H1 (cell line): ENCODE results near the gene RELB. TPM values are rescaled to one million over a fixed set of nuclear protein-coding genes. Genes with fewer than 3 reads are reported as not detected.

ENCODE experiments used
- CTCF ChIA-PET: fragments of 300-600 bp; sonication (Branson Sonifier 250); formaldehyde crosslinking; loops from one replicate; lab custom pipeline; 2021; ENCODE audit not compliant: partially characterized antibody; lab: Charles Lee
- POLR2A ChIA-PET: fragments of 300-600 bp; sonication (Branson Sonifier 250); formaldehyde crosslinking; loops from one replicate; lab custom pipeline; 2021; ENCODE audit warnings: inconsistent platforms; ENCODE audit not compliant: partially characterized antibody; lab: Charles Lee
- DNase-seq, 2 experiments: peaks; one replicate each; pipeline versions ENCODE4 v3.0.0 to v3.0.0-alpha.2; 2010 to 2022; ENCODE audit warnings: low spot score in 2 of 2, low read depth in 1 of 2, mixed read lengths in 1 of 2
- FAIRE-seq: peaks from 2 replicates; lab custom pipeline; 2011; peaks lifted over from hg19 to GRCh38; lab: Jason Lieb, UNC
- H2AFZ ChIP-seq: 2 replicates; pipeline ENCODE4 v1.8.1; 2012; ENCODE audit warnings: low read length, inconsistent platforms
- H2AK5ac ChIP-seq: 2 replicates; pipeline ENCODE4 v1.6.1; 2013; ENCODE audit warnings: low read depth, low read length
- H2BK120ac ChIP-seq: replicated peaks from 2 replicates; pipeline ENCODE3; 2013; ENCODE audit warnings: low read depth, low read length, inconsistent platforms
- H2BK12ac ChIP-seq: 2 replicates; pipeline ENCODE4 v1.6.1; 2013; ENCODE audit warnings: low read depth, low read length
- H2BK15ac ChIP-seq: 2 replicates; pipeline ENCODE4 v1.6.1; 2013; ENCODE audit warnings: low read length
- H2BK20ac ChIP-seq: 2 replicates; pipeline ENCODE4 v1.6.1; 2013; ENCODE audit warnings: low read length
- H2BK5ac ChIP-seq: 2 replicates; pipeline ENCODE4 v1.6.1; 2013; ENCODE audit warnings: low read depth, low read length
- H3K14ac ChIP-seq: 2 replicates; pipeline ENCODE4 v1.6.1; 2013; ENCODE audit warnings: inconsistent platforms; ENCODE audit not compliant: insufficient read length
- H3K18ac ChIP-seq: 2 replicates; pipeline ENCODE4 v1.6.1; 2013; ENCODE audit warnings: low read length; ENCODE audit errors: extremely low read depth
- H3K23ac ChIP-seq: 2 replicates; pipeline ENCODE4 v1.6.1; 2013; ENCODE audit warnings: inconsistent platforms; ENCODE audit not compliant: insufficient read length
- H3K23me2 ChIP-seq: 2 replicates; pipeline ENCODE4 v1.6.1; 2013; ENCODE audit warnings: low read depth, low read length
- H3K27ac ChIP-seq: 2 replicates; pipeline ENCODE4 v1.6.1; 2011; ENCODE audit warnings: low read depth, low read length, inconsistent platforms
- H3K27me3 ChIP-seq, 4 experiments: replicated peaks in 1 of 4; 1 replicate in 1 of 4; 2 replicates in 3 of 4; pipeline versions ENCODE4 v1.6.1 to v1.8.1; 2011 to 2013; ENCODE audit warnings: low read length in 3 of 4, mild to moderate bottlenecking in 3 of 4, inconsistent platforms in 2 of 4, mixed read lengths in 2 of 4, moderate library complexity in 1 of 4; ENCODE audit not compliant: control insufficient read depth in 3 of 4, insufficient read depth in 3 of 4; ENCODE audit errors: extremely low read depth in 1 of 4
- H3K36me3 ChIP-seq, 4 experiments: 2 replicates each; pipeline versions ENCODE4 v1.6.1 to v1.8.1; 2011 to 2013; ENCODE audit warnings: mild to moderate bottlenecking in 4 of 4, low read length in 3 of 4, moderate library complexity in 2 of 4, control low read depth in 1 of 4, inconsistent platforms in 1 of 4; ENCODE audit not compliant: insufficient read depth in 4 of 4, control insufficient read depth in 2 of 4
- H3K4ac ChIP-seq: replicated peaks from 2 replicates; pipeline ENCODE3; 2013; ENCODE audit warnings: low read length, low read depth, mixed read lengths, inconsistent platforms; ENCODE audit not compliant: insufficient read length
- H3K4me1 ChIP-seq, 4 experiments: replicated peaks in 1 of 4; 1 replicate in 1 of 4; 2 replicates in 3 of 4; pipeline versions ENCODE4 v1.6.1 to v1.8.1; 2011 to 2013; ENCODE audit warnings: low read length in 3 of 4, inconsistent platforms in 2 of 4, mixed read lengths in 1 of 4; ENCODE audit not compliant: insufficient read depth in 4 of 4, control insufficient read depth in 3 of 4
- H3K4me2 ChIP-seq, 2 experiments: 2 replicates each; pipeline versions ENCODE4 v1.6.1 to v1.8.1; 2011 to 2013; ENCODE audit warnings: low read depth in 2 of 2, low read length in 2 of 2, control low read depth in 1 of 2, inconsistent platforms in 1 of 2, mild to moderate bottlenecking in 1 of 2; ENCODE audit not compliant: insufficient read depth in 1 of 2
- H3K4me3 ChIP-seq, 4 experiments: fragments of 200-600, 300-600 bp in 1 of 4; sonication (generic), shearing (Covaris generic), sonication (Bioruptor Twin) in 1 of 4; 2 replicates each; pipeline versions ENCODE4 v1.5.1 to v1.8.1; 2011 to 2016; ENCODE audit warnings: low read length in 4 of 4, low read depth in 3 of 4, control low read depth in 2 of 4, inconsistent platforms in 2 of 4, mild to moderate bottlenecking in 2 of 4, mixed read lengths in 1 of 4, moderate library complexity in 1 of 4; ENCODE audit not compliant: insufficient read depth in 2 of 4; ENCODE audit errors: extremely low read depth in 1 of 4
- H3K56ac ChIP-seq: replicated peaks from 2 replicates; pipeline ENCODE3; 2013; ENCODE audit warnings: low read depth, mild to moderate bottlenecking, mixed read lengths, low read length, inconsistent platforms; ENCODE audit not compliant: insufficient read length
- H3K79me1 ChIP-seq: 2 replicates; pipeline ENCODE4 v1.6.1; 2013; ENCODE audit warnings: low read depth, low read length, control low read depth
- H3K79me2 ChIP-seq, 2 experiments: 2 replicates each; pipeline versions ENCODE4 v1.6.1 to v1.8.1; 2012 to 2013; ENCODE audit warnings: low read length in 2 of 2, mild to moderate bottlenecking in 2 of 2, inconsistent platforms in 1 of 2; ENCODE audit not compliant: insufficient read depth in 2 of 2, control insufficient read depth in 1 of 2
- H3K9ac ChIP-seq, 4 experiments: replicated peaks in 1 of 4; 1 replicate in 1 of 4; 2 replicates in 3 of 4; pipeline versions ENCODE4 v1.6.1 to v1.8.1; 2011 to 2013; ENCODE audit warnings: low read depth in 3 of 4, low read length in 3 of 4, control low read depth in 2 of 4, mild to moderate bottlenecking in 2 of 4, moderate library complexity in 2 of 4, inconsistent platforms in 1 of 4; ENCODE audit errors: extremely low read depth in 1 of 4
- H3K9me3 ChIP-seq, 2 experiments: 2 replicates each; pipeline versions ENCODE4 v1.6.1 to v1.8.1; 2012 to 2013; ENCODE audit warnings: mild to moderate bottlenecking in 2 of 2, moderate library complexity in 2 of 2, control low read depth in 1 of 2, inconsistent platforms in 1 of 2, low read depth in 1 of 2, low read length in 1 of 2, mixed read lengths in 1 of 2; ENCODE audit not compliant: insufficient read depth in 2 of 2
- H4K20me1 ChIP-seq, 2 experiments: replicated peaks in 1 of 2; 2 replicates each; pipeline versions ENCODE3 to v1.8.1; 2011 to 2013; ENCODE audit warnings: inconsistent platforms in 2 of 2, low read length in 2 of 2, mild to moderate bottlenecking in 1 of 2; ENCODE audit not compliant: insufficient read depth in 2 of 2, control insufficient read depth in 1 of 2
- H4K5ac ChIP-seq: 2 replicates; pipeline ENCODE4 v1.6.1; 2013; ENCODE audit warnings: low read length, low read depth, mixed read lengths, inconsistent platforms; ENCODE audit not compliant: insufficient read length
- H4K8ac ChIP-seq: 2 replicates; pipeline ENCODE4 v1.8.0; 2013; ENCODE audit warnings: mild to moderate bottlenecking, moderate library complexity, low read length, inconsistent platforms; ENCODE audit not compliant: insufficient read depth; ENCODE audit errors: extremely low read depth
- H4K91ac ChIP-seq: replicated peaks from 2 replicates; pipeline ENCODE3; 2013; ENCODE audit warnings: low read length, mixed read lengths, inconsistent platforms; ENCODE audit not compliant: insufficient read length
- ASH2L ChIP-seq: fragments of 200-600, 300-600 bp; sonication (generic); IDR thresholded peaks from one replicate; pipeline ENCODE4 v1.7.1; 2017; ENCODE audit warnings: low read length
- ATF2 ChIP-seq: IDR thresholded peaks from 2 replicates; pipeline ENCODE4 v1.6.1; 2012; ENCODE audit warnings: low read length, inconsistent platforms
- BCL11A ChIP-seq, 2 experiments: IDR thresholded peaks; one replicate each; pipeline ENCODE4 v1.6.1; 2011; ENCODE audit warnings: low read depth in 2 of 2, low read length in 2 of 2, mild to moderate bottlenecking in 2 of 2
- CTCF ChIP-seq, 3 experiments: IDR thresholded peaks; 1 replicate in 2 of 3; 2 replicates in 1 of 3; pipeline versions ENCODE4 v1.5.1 to v1.6.1; 2011; ENCODE audit warnings: low read length in 3 of 3, mild to moderate bottlenecking in 3 of 3, inconsistent platforms in 2 of 3, low read depth in 1 of 3, moderate library complexity in 1 of 3; ENCODE audit not compliant: insufficient read depth in 1 of 3; ENCODE audit errors: control extremely low read depth in 1 of 3
- RBBP5 ChIP-seq: IDR thresholded peaks from 2 replicates; pipeline ENCODE4 v1.7.1; 2012; ENCODE audit warnings: low read depth, mild to moderate bottlenecking, inconsistent platforms, low read length, moderate library complexity, borderline replicate concordance
- SIX5 ChIP-seq: IDR thresholded peaks from 2 replicates; pipeline ENCODE4 v1.6.1; 2011; ENCODE audit warnings: mild to moderate bottlenecking, low read depth, low read length
- TAF7 ChIP-seq: optimal IDR thresholded peaks from 2 replicates; pipeline ENCODE3; 2011; ENCODE audit warnings: low read depth, mild to moderate bottlenecking, inconsistent platforms, low read length, moderate library complexity, borderline replicate concordance
- YY1 ChIP-seq: IDR thresholded peaks from 2 replicates; pipeline ENCODE4 v1.6.1; 2011; ENCODE audit warnings: low read depth, mild to moderate bottlenecking, low read length
- WGBS, 2 experiments: shearing (Covaris generic) in 1 of 2; methylation state at CpG; one replicate each; pipeline versions ENCODE4 v1.1.6 to v1.1.7; 2013 to 2015; ENCODE audit warnings: low lambda C conversion rate in 2 of 2, mixed read lengths in 2 of 2, inconsistent platforms in 1 of 2, low coverage in 1 of 2, missing lambda C conversion rate in 1 of 2; ENCODE audit not compliant: insufficient replicate concordance in 2 of 2, insufficient coverage in 1 of 2, insufficient read length in 1 of 2; ENCODE audit errors: extremely low coverage in 1 of 2, missing lambda C conversion rate in 1 of 2; 5-methylcytosine and 5-hydroxymethylcytosine counted together
- polyA plus RNA-seq, 7 experiments: library from polyadenylated mRNA; depleted of rRNA in 3 of 7; stranded (reverse) in 5 of 7; unstranded in 2 of 7; fragments of >200 nt in 5 of 7; fragments of 200-250 nt in 2 of 7; gene quantifications; 1 replicate in 5 of 7; 2 replicates in 1 of 7; 4 replicates in 1 of 7; pipeline versions ENCODE4 v1.2.1 to v1.2.3, GENCODE V29; 2011 to 2013; ENCODE audit warnings: missing spikeins in 2 of 7, mixed read lengths in 2 of 7
- total RNA-seq: library from RNA; stranded (reverse); fragmentation: NEBNext Ultra II Directional; extraction: Animal tissue kit (Norgen Biotek cat#: 25700); gene quantifications from 2 replicates; pipeline ENCODE4 v1.2.1, GENCODE V29; 2021

Gene RELB
- total and polyA plus RNA-seq, 2 of the 8 experiments (the other 6 are each of a cell fraction or from before 2014, with no cell fraction given) = 10.0 to 13.1 TPM

- H3K79me2 ChIP-seq = no peaks in the 10 kb centered on the region; a peak in 1 of 4 replicates
- no peak for FAIRE-seq
- no peak overlapping the region for H2BK12ac ChIP-seq
- H3K36me3 ChIP-seq = peaks cover 13 to 51% (median 32%) of the 10 kb centered on the region in 4 experiments; a peak in 7 of 8 replicates
- TF ChIP-seq ATF2 = no peak
- TF ChIP-seq BCL11A (IDR thresholded peaks at IDR 0.05; ENCODE audit: low read depth in 2 of 2, low read length in 2 of 2) = no peak
- no peak for TF ChIP-seq SIX5
- no peak for TF ChIP-seq RBBP5
- no peak for TF ChIP-seq CTCF (IDR thresholded peaks at IDR 0.05; ENCODE audit: control extremely low read depth in 1 of 3, insufficient read depth in 1 of 3, low read depth in 1 of 3, low read length in 3 of 3)
- TF ChIP-seq YY1 = no peak
- no peak for TF ChIP-seq ASH2L
- TF ChIP-seq TAF7 = no peak
- no peaks in the 10 kb centered on the region for H3K27me3 ChIP-seq
- H4K8ac ChIP-seq = no peak overlapping the region
- H4K5ac ChIP-seq = no peak overlapping the region
- H3K4me2 ChIP-seq = no peak overlapping the region
- H3K4me1 ChIP-seq = no peaks in the 10 kb centered on the region
- H3K9ac ChIP-seq = no peak overlapping the region
- no peak overlapping the region for H3K14ac ChIP-seq
- no peak for DNase-seq
- 95% methylated on average over 21 of the region's 21 CpGs; no CpG with 5 or more reads in 1 of the 2 experiments for WGBS, 2 experiments
- H3K23ac ChIP-seq = no peak overlapping the region
- H3K4ac ChIP-seq = no peak overlapping the region
- no peak overlapping the region for H2BK20ac ChIP-seq
- H3K79me1 ChIP-seq = no peaks in the 10 kb centered on the region
- H3K9me3 ChIP-seq = no peaks in the 10 kb centered on the region
- H4K91ac ChIP-seq = no peak overlapping the region
- peaks cover 4 to 7% of the 10 kb centered on the region in 2 experiments for H4K20me1 ChIP-seq
- H2BK120ac ChIP-seq = no peak overlapping the region
- H3K4me3 ChIP-seq = no peak overlapping the region
- no peak overlapping the region for H2BK15ac ChIP-seq
- no peak overlapping the region for H3K27ac ChIP-seq
- no peaks in the 10 kb centered on the region for H3K23me2 ChIP-seq
- no peak overlapping the region for H2BK5ac ChIP-seq
- ChIA-PET CTCF (interaction anchor here (0.7 to 4.3 kb wide), 4 partner anchors 8 to 279 kb away, joined by 3 to 28 read pairs (median 4); no protein-coding TSS in a partner anchor), POLR2A (interaction anchor here (0.8 to 1.2 kb wide), 3 partner anchors 11 to 78 kb away, joined by 3 to 5 read pairs (median 3); no protein-coding TSS in a partner anchor)
- no peak overlapping the region for H3K18ac ChIP-seq
- H2AFZ ChIP-seq = no peak overlapping the region
- no peak overlapping the region for H3K56ac ChIP-seq
- H2AK5ac ChIP-seq = no peak overlapping the region
Measured at GRCh38 chr19:44973982-44974735, 27.1 kb upstream of the RELB start.
